ELF-1 (cell line): Measurements from ENCODE around the gene HPSE2.
"Not testable (repeated sequence)": the region's sequence is repeated elsewhere in the genome, so short reads cannot be mapped to it uniquely, and the experiment has no call there.

Source experiments
- DNase-seq: peaks from one replicate; pipeline ENCODE4 v3.0.0-alpha.2; 2016; ENCODE audit warnings: low read depth, low spot score

The HPSE2 gene

DNA sequence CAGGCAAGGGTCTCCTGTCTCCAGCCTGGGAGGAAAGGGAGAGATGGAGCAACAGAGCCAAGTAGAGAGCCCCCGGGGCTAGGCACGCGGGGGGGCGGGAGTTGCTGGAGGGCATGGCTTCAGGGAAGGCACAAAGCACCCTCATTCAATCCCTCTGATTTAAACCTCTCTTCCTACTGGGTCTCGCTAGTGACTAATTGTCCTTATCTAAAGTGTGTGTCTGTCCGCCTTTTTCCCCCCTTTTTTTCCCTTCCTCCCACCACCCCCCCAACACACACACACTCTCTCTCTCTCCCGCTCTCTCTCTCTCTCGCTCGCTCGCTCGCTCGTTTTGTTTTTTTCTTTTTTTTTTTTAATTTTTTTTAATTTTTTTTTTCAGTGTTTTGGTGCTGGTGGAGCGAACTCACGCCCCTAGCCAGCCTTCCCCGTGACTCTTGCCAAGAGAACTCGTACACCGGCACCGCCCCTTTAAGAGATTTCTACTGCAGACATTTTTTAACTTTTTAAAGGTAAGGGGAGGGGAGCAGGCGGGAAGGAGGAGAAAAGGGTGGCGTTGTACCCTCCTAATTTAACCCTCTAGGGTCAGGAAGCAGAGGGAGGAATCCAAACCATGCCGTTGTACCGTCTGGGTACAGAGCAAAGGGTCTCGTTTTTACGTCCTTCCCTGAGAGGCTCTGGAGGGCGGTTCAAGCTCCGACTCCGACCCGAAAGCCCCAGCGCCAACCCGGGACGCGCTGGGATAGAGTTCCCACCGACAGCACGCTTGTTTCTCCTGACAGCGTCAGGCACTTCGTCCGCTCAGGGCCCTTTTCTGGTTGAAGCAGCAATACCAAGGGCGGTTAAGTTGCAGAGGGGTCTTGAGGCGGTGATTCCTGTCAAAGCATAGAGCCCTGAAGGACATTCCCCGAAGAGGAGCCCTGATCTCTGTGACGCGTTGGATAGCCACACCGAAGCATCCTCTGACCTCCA, at the start of gene HPSE2:
TSS of gene HPSE2 (minus strand) at position 195 of the 969 bp plus-strand sequence.
- DNase-seq = peak; percentile 77

DNA sequence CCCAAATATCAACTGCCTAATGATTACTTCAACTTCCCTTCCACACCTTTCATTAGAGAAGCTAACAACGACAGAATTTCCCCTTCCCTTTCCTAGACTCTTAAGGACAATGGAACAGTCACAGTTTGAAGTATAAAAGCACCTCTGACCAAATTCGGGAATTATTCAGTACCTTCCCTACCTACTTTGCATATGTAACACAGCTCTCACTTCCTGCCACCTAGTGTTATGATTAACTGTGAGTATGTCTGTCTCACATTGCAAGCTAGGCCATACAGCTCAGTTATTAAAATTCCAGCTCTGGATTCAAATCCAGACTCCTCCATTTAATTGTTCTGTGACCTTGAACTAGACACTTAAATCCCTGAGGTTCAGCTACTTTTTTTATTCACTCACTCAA, 44.8 kb upstream of the HPSE2 start:
- DNase-seq = no peak

DNA sequence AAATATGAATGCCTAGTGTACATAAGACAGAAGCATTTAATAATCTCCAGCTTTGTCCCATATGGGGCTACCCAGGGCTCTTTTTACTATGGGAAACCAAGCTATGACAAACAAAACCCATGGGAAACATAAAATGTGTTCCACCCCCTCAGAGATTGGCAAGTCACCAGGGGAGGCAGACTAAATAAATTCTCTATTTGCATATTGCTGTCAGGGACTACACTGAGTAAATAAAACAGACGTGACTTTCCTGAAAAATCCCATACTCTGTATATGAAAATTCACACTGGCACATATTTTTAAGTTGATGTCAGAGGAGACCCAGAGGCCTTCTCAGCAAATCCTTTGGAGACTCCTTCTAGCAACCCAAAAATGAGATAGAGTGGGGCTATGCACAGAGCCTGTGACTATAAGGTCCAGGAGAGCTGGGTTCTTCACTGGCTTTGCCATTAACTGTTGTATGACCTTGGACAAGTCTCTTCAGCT, 44.0 kb upstream of the HPSE2 start:
- no peak for DNase-seq

DNA sequence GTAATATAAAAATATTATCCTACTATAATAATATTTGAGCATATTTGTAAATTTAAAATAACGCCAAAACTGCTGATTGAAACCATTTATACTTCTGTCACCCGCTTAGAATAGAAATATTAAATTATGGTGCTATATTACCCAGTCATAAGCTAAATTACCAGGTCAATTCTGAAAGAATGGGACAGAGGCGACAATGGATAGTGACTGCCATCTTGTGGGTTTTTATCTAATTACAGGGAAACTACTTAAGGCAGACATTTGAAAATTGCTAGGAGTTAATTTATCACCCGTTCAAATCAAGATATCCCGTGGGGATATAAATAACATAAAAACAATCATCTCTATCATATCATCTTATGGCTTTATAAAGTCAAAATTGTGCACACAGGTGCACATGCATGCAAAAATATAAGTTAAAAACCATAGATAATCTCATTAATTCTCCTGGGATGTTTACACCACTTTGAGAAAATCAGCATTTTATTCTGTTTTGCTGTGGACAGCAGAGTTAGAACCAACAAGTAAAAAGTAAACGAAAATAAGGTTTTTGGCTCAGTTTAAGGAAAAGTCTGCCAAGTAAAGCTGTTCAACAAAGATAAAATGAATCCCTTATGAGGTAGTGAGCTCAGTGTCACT, 41.3 kb upstream of the HPSE2 start:
- no peak for DNase-seq

DNA sequence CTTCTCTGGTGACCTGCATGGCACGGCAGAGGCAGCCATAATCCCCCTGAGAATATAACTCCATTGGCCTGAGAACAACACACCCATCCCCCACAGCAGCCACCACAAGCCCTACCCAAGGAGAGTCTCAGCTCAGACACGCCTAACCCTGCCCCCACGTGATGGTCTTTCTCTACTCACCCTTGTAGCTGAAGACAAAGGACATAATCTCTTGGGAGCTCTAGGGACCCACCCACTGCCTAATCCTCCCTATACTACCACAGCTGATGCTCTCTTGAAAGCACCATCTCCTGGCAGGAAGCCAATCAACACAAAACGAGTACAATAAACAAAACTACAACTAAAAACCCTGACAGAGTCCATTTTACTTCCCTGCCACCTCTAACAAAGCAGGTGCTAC, 30.7 kb upstream of the HPSE2 start:
- peak; percentile 78 for DNase-seq

DNA sequence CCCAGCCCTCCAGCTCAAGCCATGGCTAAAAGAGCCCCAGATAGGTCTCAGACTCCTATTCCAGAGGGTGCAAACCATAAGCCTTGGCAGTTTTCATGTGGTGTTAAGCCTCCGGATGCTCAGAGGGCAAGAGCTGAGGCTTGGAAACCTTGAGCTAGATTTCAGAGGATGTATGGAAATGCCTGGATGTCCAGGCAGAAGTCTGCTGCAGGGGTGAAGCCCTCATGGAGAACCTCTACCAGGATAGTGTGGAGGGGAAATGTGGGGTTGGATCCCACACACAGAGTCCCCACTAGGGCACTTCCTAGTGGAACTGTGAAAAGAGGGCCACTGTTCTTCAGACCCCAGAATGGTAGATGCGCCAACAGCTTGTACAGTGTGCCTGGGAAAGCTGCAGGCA, 13.2 kb upstream of the HPSE2 start:
- DNase-seq = no peak

DNA sequence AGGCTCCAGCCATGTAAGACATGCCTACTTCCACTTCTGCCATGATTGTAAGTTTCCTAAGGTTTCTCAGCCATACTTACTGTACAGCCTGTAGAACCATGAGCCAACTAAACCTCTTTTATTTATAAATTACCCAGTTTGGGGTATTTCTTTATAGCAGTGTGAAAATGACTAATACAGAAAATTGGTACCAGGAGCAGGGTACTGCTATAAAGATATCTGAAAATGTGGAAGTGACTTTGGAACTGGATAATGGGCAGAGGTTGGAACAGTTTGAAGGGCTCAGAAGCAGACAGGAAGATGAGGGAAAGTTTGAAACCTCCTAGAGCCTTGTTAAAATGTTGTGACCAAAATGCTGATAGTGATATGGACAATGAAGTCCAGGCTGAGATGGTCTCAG, 12.2 kb upstream of the HPSE2 start:
- DNase-seq = not testable (repeated sequence)

DNA sequence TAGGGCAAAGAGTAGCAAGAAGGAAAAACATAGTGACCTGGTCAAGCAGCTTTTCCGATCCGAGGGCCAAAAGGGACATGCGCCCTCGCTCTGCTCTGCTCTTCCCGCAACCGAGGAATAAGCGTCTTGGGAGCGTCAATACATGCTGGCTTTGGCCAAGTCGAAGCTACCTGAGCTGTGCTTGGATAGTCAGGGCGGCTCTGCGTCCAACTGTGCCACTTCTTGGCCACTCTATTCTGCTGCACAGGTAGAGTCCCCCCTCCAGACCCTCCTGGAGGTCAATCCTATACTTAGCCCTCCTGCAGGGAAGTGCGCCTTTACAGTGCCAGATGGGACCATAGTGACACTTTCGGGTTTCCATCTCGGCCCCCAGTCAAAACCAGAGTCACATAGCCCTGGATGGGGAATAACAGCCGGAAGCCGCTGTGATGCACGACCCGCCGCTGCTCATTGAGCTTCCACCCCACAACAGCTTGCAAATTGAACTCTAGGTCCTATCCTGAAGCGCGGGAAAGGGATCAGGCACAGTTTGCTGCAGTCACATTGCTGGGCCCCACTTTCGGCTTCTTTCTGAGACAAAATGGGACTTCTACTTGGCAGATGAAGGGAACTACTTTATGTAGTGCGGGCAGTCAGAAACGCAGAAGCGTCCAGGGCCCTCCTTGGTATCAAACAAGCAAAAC, 1.1 kb upstream of the HPSE2 start:
- no peak for DNase-seq

DNA sequence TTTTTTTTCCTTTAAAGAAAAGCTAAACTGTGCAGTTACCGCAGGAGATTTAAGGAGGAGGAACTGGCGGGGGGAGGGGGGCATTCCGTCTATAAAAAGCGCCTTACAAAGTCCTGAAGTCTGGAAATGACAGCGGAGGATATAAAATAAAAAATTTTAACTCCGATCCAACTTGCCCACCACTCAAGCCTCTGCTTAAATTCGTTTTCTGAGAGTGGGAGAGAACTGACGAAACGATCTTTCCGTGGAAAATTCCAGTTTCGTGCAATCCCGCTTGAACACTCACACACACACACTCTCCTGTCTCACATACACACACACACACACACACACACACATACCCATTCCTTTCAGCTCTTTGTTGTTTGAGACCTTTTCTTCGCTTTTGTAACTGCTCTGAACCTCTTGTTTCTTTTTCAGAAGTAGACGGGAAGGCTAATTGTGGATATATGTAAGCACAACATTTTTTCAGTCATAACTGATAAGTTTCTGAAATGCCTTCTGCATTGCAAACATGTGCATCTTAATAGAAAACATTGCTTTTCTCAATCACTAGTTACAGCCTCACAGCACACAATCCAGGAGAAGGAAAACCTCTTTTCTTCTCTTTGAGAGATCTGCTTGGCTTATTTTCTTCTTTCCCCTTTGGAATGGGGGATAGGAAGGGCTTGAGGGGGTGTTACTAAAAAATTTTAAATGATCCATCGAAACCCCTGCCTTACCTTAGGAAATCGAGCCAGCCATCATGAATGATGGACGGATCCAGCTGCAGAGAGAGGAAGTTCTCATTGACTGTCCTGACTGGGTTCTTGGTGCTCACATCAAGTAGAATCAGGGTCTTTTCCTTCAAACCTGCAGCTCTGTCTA, 628 bp downstream of the HPSE2 start:
- DNase-seq = peak; percentile 15

DNA sequence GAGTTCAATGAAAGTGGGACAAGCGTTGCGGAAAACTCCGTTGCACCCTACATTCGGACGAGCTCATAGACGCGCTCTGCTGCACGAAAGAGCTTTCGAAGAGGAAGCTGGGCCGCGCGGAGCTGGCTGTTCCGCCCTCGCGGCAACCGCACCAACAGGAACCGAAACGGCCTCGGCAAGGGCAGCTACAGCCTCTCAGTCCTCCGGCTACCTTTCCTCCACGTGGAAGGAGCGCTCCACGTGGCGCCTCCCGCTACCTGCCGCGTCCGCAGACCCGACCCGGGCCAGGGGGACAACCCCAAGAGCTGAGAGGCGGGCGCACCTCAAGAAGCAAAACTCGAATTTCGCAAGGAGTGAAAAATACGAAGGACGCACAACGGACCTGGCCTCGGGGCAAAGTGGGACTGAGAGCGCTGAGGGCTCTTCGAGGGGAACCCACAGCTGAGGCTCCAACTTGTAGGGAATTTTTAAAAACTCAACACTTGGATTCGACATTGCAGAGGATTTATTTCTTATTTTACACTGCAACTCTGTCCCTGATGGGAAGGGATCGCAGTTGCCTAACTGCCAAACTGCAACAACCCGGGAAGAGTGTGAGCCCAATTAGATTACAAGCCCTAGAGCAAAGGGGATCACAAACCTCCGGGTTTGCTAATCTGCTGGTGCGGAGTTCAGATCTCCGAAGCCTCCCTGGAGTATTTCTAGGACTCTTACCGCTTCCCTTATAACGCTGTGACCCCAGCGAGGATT, 1.4 kb downstream of the HPSE2 start:
- DNase-seq = peak; percentile 77

DNA sequence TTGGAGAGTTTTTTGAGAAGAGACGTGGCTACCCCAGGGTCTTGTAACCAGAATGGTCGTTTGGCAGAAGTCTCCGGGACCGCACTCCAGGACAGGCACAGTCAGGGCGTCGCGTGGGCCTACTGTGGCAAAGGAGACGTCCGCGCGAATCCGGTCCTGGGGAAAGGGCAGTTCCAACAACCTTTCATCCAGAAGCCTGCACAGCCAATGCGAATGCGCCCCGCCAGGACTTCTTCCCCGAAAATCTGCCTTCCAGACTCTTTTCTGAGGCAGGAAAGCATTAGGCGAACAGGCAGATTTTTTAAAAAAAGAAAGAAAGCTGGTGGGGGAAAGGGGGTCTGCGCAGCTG, 2.0 kb downstream of the HPSE2 start:
- DNase-seq = no peak

DNA sequence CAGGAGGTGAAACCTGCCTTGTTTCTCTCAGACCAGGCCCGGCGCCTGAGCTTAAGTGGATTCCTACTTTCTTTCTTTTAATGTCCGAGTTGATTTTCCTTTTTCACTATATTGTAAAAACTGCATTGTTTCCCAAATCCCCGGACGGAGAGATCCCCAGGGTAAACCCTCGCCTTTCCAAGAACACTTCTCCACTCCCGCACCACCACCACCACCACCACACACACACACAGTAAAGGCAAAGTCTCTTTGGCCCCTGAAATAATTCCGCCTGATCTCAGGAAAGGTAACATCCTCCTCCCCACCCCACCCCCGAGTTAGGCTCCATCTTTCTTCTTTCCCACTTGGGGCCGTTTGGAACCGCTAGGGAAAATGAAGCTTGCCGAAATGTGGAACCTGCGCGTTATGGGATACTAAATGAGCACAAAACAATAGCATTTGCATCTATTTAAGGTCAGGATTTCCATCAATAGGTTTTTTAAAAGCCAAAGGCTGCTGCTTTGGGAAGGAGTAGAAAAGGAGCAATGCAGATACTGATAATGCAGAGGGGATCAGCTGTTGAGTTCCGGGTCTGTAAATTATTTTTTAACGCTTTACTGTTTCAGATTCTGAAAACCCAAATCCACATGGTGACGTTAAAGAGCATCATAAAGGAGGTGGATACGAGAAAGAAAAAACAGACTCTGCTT, 2.5 kb downstream of the HPSE2 start:
- DNase-seq = no peak

DNA sequence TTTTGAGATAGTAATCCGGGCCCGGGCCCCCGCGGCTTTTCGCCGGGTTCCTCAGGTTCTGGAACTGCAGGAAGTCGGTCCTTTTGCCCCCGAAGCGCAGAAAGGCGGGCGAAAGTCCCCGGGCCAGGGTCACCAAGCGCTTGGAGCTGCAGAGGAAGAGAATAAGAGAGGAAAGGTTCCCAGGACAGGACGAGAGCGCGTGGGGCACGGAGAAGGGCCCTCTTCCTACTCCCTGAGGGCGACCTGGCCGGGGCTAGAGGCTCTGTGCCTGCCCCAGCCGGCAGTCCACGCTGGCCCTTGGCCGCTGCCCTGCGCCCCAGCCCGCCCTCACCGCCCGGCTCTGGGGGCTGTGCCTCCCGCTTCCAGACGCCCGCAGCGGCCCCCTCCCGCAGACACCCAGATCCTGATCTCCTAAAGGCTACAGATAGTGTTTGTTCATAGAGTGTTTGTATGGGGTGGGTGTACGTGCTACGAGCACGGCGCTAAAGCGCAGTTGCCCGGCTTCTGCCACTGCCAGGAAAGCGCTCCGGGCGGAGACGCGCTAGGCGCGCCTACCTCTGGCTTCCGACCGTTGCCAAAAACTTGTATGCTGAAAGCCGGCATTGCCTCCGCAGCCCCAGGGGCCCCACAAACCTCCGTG, 3.2 kb downstream of the HPSE2 start:
- peak; percentile 69 for DNase-seq

DNA sequence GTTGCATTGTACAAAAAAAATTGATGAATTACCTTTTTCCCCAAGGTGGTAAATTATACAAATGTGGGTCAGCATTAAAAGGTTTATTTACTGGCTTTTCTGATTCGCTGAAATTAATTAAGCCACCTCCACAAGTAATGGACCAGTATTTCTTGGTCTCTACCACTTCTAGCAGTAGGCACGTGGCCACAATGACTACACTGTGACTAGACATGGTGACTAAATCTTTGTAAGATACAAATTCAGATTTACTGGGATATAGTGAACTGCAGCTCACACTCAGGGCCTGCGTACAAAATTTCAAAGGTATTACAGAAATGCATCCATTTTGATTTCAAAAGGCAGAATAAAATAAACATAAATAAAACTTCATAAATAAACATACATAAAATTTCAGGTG, 10.9 kb downstream of the HPSE2 start:
- DNase-seq = no peak

DNA sequence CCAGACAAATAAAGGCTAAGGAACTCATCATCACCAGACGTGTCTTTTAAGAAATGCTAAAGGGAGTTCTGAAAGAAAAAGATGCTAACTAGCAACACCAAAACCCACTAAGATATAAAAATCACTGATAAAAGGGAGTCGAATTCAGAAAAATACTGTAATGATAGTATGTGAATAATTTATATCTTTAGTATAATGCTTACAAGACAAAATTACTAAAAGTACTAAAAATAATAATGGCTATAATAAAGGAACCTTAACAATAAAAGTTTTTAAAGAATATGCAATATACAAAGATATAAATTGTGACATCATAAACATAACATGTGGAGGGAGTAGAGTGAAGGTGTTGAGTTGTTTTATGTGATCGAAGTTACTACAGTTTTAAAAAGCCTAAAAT, 28.3 kb downstream of the HPSE2 start:
- no peak for DNase-seq

DNA sequence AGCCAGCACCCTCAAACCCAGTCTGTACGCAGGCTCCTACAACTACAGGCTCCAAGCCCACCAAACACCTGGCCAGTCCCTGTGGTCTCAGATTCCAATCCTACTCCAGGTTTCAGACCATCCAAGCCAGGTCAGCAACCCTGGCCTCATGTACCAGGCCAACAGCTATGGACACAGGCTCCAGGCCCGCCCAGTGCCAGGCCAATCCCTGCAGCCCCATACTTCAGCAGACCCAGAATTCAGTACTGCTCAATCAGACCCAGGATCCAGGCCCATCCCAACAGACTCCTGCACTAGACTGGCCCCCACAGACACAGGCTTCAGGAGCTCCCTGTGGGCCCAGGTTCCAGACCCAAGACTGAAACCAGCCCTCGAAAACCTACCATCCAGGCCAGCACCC, 32.3 kb downstream of the HPSE2 start:
- DNase-seq = no peak

DNA sequence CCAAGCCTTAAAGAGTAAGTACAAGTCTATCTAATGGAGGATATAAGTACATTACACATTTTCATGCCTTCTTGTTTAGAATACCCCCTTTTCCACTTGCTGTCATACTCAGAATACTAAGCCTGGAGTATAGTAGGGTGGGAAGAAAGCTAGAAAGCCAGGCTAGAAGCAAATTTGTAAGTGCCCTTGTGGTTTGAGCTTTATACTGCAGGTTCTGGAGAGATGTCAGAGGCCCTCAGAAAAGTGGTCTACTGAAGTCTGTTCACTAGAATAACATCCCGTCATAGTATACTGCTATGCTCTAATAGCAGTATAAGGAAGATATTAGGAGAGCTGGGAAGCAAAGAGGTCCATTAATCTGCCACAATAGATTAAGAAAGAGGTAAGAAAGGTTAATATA, 62.7 kb downstream of the HPSE2 start:
- no peak for DNase-seq

DNA sequence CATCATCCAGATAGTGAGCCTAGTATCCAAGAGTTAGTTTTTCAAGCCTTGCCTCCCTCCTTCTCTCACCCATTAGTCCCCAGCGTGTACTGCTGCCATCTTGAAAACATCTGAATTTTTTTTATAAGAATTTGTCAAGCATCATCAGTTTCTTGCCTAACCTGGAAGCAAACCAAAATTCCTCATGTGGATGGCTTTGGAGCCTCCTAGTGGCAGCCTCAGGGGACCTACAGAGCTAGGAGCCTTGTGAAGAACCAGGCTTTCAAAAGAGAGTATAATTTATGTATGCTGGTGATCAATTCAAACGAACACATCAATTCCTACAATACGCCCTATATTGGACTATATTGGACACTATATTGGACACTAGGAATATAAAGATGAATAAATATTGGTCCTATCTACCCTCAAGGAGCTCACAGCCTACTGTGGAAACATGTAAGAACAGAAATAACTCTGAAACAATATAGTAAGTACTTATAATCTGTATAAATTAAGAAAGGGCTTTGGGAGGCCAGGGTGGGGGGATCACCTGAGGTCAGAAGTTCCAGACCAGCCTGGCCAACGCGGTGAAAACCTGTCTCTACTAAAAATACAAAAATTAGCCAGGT, 63.4 kb downstream of the HPSE2 start:
- DNase-seq = peak; percentile 35

DNA sequence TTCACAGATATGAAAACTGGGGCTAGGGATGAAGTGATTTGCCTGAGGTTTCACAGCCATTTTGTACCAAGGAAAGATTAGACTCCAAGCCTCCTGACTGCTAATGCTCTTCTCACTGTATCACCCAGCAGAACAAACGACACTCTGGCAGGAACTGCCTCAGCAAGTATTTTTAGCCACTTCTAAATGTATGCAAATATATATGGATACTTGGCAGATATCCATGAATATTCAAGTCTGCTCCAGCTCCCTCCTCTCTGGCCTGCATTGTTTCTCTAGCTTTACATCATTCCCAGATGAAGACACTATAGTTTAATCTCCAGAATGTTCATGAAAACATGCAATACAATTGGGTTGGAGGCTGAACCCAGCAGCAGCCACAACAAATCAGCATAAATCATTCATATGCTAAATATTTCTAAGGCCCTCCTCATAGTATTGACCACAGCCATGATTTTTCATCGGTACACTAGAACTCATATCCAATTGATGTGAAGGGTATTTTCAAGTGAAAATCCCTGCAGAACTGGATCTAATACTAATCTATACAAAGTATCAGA, 65.5 kb downstream of the HPSE2 start:
- no peak for DNase-seq
